ENCODE data around the gene POLE3. TPM values are rescaled to one million over a fixed set of nuclear protein-coding genes. Genes with fewer than 3 reads are reported as not detected.

Gene POLE3
- total RNA-seq, 1 experiment from 2014 or later: 64.5 TPM

DNA sequence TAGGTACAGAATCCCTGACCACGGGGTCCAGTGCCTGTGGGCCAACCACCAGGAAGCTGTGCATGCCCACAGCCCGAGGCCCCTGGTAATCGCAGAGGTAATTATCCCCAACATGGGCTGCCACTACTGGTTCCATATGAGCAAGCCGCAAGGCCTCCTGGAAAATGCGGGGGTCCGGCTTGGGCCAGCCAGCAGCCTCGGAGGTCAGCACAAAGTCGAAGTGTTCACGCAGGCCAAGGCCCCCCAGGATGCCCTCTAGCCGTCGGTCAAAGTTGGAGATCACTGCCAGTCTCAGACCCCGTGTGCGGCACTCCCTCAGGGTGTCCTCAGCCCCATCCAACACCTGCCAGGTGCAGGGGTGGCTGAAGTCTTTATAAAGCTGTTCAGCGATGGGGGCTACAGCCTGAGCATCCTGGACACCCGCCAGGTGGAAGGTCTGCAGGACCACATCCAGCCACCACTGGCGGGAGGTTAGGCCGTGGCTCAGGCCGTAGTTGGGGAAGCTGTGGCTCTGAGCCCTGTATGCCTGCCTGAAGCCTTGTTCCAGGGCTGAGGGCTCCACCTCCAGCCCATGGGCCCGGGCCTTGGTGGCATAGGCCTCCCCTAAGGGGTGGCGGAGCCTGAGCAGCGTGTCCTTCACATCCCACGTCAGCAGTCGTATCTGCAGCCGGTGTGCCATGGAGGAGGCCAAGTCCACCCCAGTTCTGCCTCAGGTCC, 36.6 kb downstream of the POLE3 start:
- Histone ChIP-seq H3K4me1 (replicated peaks; ENCODE audit: insufficient read depth) (0 out of 2 replicates have a peak, but pooled peaks cover 4% of the 10 kb centered on the region), H3F3A (ENCODE audit: insufficient read depth, low read depth) (peaks cover 23% of the 10 kb centered on the region; the same call in 1 of the 2 replicates), H3K4me3 (no peak overlapping the region), H3K27ac (no peak overlapping the region), H3K9me3 (ENCODE audit: insufficient read depth, low read depth) (no peaks in the 10 kb centered on the region), H3K4me2 (no peak overlapping the region), H3K9me2 (ENCODE audit: insufficient read depth) (no peaks in the 10 kb centered on the region), H3K79me2 (ENCODE audit: low read depth) (peaks cover 12% of the 10 kb centered on the region), H2AFZ (no peak overlapping the region), H4K20me1 (ENCODE audit: insufficient read depth) (peaks cover 8% of the 10 kb centered on the region; the same call in 1 of the 2 replicates), H3K36me3 (ENCODE audit: low read depth) (peaks cover 9% of the 10 kb centered on the region; the same call in 1 of the 2 replicates), H3K27me3 (ENCODE audit: insufficient read depth, low read depth) (no peaks in the 10 kb centered on the region)
- ChIA-PET POLR2A (ENCODE audit: unreplicated experiment) (no interaction called here), CTCF (no interaction called here)
- TF ChIP-seq, protein P1, sequence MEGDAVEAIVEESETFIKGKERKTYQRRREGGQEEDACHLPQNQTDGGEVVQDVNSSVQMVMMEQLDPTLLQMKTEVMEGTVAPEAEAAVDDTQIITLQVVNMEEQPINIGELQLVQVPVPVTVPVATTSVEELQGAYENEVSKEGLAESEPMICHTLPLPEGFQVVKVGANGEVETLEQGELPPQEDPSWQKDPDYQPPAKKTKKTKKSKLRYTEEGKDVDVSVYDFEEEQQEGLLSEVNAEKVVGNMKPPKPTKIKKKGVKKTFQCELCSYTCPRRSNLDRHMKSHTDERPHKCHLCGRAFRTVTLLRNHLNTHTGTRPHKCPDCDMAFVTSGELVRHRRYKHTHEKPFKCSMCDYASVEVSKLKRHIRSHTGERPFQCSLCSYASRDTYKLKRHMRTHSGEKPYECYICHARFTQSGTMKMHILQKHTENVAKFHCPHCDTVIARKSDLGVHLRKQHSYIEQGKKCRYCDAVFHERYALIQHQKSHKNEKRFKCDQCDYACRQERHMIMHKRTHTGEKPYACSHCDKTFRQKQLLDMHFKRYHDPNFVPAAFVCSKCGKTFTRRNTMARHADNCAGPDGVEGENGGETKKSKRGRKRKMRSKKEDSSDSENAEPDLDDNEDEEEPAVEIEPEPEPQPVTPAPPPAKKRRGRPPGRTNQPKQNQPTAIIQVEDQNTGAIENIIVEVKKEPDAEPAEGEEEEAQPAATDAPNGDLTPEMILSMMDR (conservative IDR thresholded peaks at IDR 0.05): no peak
- no peak for TF ChIP-seq EZH2 (IDR thresholded peaks at IDR 0.05; ENCODE audit: low read depth)
- intact Hi-C loops (cut with micrococcal nuclease; ENCODE audit: unreplicated experiment): no loop called here
- no peak for DNase-seq
- BruUV-seq (replicated peaks): no TSS peak

GRCh38 chr9:113373256-113373655, 37.2 kb downstream of the POLE3 start:
- intact Hi-C loops (cut with micrococcal nuclease; ENCODE audit: unreplicated experiment): no loop called here
- no peaks in the 10 kb centered on the region for H3K9me2 ChIP-seq (ENCODE audit: insufficient read depth)
- ChIA-PET POLR2A (ENCODE audit: unreplicated experiment) (no interaction called here), CTCF (no interaction called here)
- H4K20me1 ChIP-seq (ENCODE audit: insufficient read depth): peaks cover 8% of the 10 kb centered on the region; the same call in 1 of the 2 replicates
- peaks cover 23% of the 10 kb centered on the region; the same call in 1 of the 2 replicates for H3F3A ChIP-seq (ENCODE audit: insufficient read depth, low read depth)
- H3K27ac ChIP-seq: no peak overlapping the region
- DNase-seq: no peak
- no peaks in the 10 kb centered on the region for H3K27me3 ChIP-seq (ENCODE audit: insufficient read depth, low read depth)
- H3K4me1 ChIP-seq (replicated peaks; ENCODE audit: insufficient read depth): 0 out of 2 replicates have a peak, but pooled peaks cover 4% of the 10 kb centered on the region
- H3K9me3 ChIP-seq (ENCODE audit: insufficient read depth, low read depth): no peaks in the 10 kb centered on the region
- H2AFZ ChIP-seq: no peak overlapping the region
- H3K4me2 ChIP-seq: no peak overlapping the region
- TF ChIP-seq EZH2 (IDR thresholded peaks at IDR 0.05; ENCODE audit: low read depth): no peak
- TF ChIP-seq, protein P1 (conservative IDR thresholded peaks at IDR 0.05): no peak
- peaks cover 12% of the 10 kb centered on the region for H3K79me2 ChIP-seq (ENCODE audit: low read depth)
- H3K36me3 ChIP-seq (ENCODE audit: low read depth): peaks cover 9% of the 10 kb centered on the region; the same call in 1 of the 2 replicates
- BruUV-seq (replicated peaks): no TSS peak
- no peak overlapping the region for H3K4me3 ChIP-seq

DNA sequence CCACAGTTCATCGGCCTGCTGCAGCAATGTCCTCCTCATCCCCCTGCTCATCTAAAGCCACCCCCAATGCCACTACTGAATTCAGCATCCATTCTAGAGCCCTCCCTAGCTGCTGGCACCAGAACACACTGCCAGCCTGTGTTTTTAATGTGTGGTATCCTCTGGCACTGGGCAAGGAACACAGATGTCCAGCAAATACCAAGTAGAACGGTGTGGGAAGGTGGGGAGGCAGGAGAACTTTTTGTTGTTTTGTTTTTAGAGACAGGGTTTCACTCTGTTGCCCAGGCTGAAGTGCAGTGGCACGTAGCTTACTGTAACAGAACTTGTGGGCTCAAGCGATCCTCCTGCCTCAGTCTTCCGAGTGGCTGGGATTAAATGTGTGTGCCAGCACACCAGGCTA, 38.4 kb downstream of the POLE3 start:
- POLR2A ChIA-PET (ENCODE audit: unreplicated experiment): no interaction called here
- Histone ChIP-seq H3K4me2 (no peak overlapping the region), H3K4me1 (replicated peaks; ENCODE audit: insufficient read depth) (0 out of 2 replicates have a peak, but pooled peaks cover 4% of the 10 kb centered on the region), H3F3A (ENCODE audit: insufficient read depth, low read depth) (peaks cover 23% of the 10 kb centered on the region; the same call in 1 of the 2 replicates), H3K27ac (no peak overlapping the region), H3K4me3 (no peak overlapping the region), H4K20me1 (ENCODE audit: insufficient read depth) (peaks cover 8% of the 10 kb centered on the region; the same call in 1 of the 2 replicates), H3K27me3 (ENCODE audit: insufficient read depth, low read depth) (no peaks in the 10 kb centered on the region), H3K9me2 (ENCODE audit: insufficient read depth) (no peaks in the 10 kb centered on the region), H3K79me2 (ENCODE audit: low read depth) (peaks cover 12% of the 10 kb centered on the region), H2AFZ (no peak overlapping the region), H3K36me3 (ENCODE audit: low read depth) (peaks cover 9% of the 10 kb centered on the region; the same call in 1 of the 2 replicates), H3K9me3 (ENCODE audit: insufficient read depth, low read depth) (no peaks in the 10 kb centered on the region)
- CTCF ChIA-PET: no interaction called here
- TF ChIP-seq EZH2 (IDR thresholded peaks at IDR 0.05; ENCODE audit: low read depth): no peak
- TF ChIP-seq, protein P1 (conservative IDR thresholded peaks at IDR 0.05): no peak
- no peak for DNase-seq
- intact Hi-C loops (cut with micrococcal nuclease; ENCODE audit: unreplicated experiment): no loop called here
- no TSS peak for BruUV-seq (replicated peaks)

Measured in PC-9 (cell line).